Mucosa of descending colon (tissue), 3 donors: ENCODE data around the gene CDC123. TPM values are rescaled to one million over a fixed set of nuclear protein-coding genes. Genes with fewer than 3 reads are reported as not detected.
A peak's percentile ranks its signal among the peaks of the same experiment; 100 is the strongest.
"Not testable (repeated sequence)": the region's sequence is repeated elsewhere in the genome, so short reads cannot be mapped to it uniquely, and the experiment has no call there.

Experiments
- ATAC-seq: fragments of 200-7000 bp; cut with Tn5 transposase; one replicate; pipeline ENCODE4 v1.9.1; 2020; ENCODE audit warnings: mild to moderate bottlenecking, moderate library complexity
- DNase-seq, 3 donors: peaks; one replicate each; pipeline ENCODE4 v3.0.0-alpha.2; 2020
- H3K36me3 ChIP-seq: fragments of 200-600 bp; one replicate; pipeline ENCODE4 v1.8.0; 2021; ENCODE audit warnings: low read depth, mild to moderate bottlenecking
- H3K4me1 ChIP-seq: fragments of 200-600 bp; one replicate; pipeline ENCODE4 v1.8.0; 2021; ENCODE audit warnings: low read depth, mild to moderate bottlenecking
- H3K4me3 ChIP-seq: fragments of 200-600 bp; one replicate; pipeline ENCODE4 v1.8.0; 2021; ENCODE audit warnings: mild to moderate bottlenecking
- H3K9me3 ChIP-seq: fragments of 200-600 bp; one replicate; pipeline ENCODE4 v1.8.0; 2021; ENCODE audit warnings: mild to moderate bottlenecking
- intact Hi-C, 2 donors: fragments of 100-400 bp; cut with DNase I in 1 of 2; cut with micrococcal nuclease in 1 of 2; formaldehyde crosslinking; loops; one replicate each; pipeline versions ENCODE4 v1.11.0 to v1.11.1; 2022; cut with DNase I, micrococcal nuclease
- total RNA-seq, 3 donors: library from RNA; stranded (reverse); fragmentation: NEBNext Ultra II Directional in 2 of 3; extraction: Animal tissue kit (Norgen Biotek cat#: 25700) in 2 of 3; gene quantifications; one replicate each; pipeline versions ENCODE4 v1.2.1 to v1.2.4, GENCODE V29; 2021 to 2023
- TF ChIP-seq, protein P1 (sequence below): fragments of 200-600 bp; IDR thresholded peaks from one replicate; pipeline ENCODE4 v1.8.0; 2022; ENCODE audit warnings: antibody characterized with exemption, mild to moderate bottlenecking
- donor health status: DM: no; HTN: no; CAD: no; lungs with moderate emphysema.
- donor health status: DM: no; HTN: no; CAD: no.
- donor health status: DM: no; HTN: yes; CAD: no.

The CDC123 gene
- total RNA-seq, 3 donors from 2014 or later = 40.5 to 66.1 (median 48.4) TPM

DNA sequence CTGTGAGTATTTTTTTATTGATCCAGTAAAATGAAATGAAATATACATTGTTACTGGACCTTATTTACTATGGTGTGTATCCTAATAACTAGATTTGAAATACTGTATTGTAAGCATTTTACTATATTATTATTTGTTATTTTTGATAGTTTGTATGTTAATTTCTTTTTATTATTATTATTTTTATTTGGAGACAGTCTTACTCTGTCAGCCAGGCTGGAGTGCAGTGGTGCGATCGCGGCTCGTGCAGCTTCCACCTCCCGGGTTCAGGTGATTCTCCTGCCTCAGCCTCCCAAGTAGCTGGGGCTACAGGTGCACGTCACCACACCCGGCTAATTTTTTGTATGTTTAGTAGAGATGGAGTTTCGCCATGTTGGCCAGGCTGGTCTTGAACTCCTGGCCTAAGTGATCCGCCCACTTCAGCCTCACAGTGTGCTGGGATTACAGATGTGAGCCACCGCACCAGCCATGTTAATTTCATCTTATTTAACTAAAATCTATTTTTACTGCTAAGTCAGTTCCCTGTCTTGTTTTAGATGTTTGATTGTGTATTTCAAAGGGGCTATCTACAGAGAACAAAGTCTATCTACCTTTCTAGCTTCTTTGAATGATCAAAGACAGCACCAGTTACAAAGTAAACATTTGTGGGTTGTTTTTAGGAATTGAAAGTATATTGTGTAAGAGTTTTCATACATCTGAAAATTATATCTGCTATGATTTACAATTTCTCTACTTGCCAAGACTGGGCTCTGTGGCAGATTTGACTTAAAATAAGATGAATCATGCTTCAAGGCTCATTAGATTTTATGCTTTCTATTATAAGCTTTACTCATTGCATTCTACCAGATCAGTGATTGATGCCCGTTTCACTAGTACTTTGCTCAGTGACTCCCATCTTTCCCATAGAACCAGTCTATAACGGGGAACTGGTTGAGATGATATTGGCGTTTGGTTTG is 41.6 kb downstream of the CDC123 start:
- intact Hi-C loops = no loop called here
- ATAC-seq (no peak), DNase-seq (no peak)
- Histone ChIP-seq H3K36me3 (no peaks in the 10 kb centered on the region), H3K4me1 (no peaks in the 10 kb centered on the region), H3K9me3 (no peaks in the 10 kb centered on the region), H3K4me3 (no peak overlapping the region)
- TF ChIP-seq, protein P1, sequence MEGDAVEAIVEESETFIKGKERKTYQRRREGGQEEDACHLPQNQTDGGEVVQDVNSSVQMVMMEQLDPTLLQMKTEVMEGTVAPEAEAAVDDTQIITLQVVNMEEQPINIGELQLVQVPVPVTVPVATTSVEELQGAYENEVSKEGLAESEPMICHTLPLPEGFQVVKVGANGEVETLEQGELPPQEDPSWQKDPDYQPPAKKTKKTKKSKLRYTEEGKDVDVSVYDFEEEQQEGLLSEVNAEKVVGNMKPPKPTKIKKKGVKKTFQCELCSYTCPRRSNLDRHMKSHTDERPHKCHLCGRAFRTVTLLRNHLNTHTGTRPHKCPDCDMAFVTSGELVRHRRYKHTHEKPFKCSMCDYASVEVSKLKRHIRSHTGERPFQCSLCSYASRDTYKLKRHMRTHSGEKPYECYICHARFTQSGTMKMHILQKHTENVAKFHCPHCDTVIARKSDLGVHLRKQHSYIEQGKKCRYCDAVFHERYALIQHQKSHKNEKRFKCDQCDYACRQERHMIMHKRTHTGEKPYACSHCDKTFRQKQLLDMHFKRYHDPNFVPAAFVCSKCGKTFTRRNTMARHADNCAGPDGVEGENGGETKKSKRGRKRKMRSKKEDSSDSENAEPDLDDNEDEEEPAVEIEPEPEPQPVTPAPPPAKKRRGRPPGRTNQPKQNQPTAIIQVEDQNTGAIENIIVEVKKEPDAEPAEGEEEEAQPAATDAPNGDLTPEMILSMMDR = no peak

DNA sequence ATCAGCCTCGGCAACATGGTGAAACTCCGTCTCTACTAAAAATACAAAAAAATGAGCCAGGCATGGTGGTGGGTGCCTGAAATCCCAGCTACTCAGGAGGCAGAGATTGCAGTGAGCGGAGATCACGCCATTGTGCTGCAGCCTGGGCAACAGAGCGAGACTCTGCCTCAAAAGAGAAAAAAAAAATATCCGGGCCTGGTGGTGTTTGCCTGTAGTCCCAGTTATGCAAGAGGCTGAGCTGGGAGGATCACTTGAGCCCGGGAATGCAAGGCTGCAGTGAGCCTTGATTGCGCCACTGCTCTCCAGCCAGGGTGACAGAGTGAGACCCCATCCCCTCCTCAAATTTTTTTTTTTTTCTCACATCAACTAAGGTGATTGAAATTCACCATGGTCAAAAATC is 42.8 kb downstream of the CDC123 start:
- Histone ChIP-seq H3K9me3 (no peaks in the 10 kb centered on the region), H3K36me3 (no peaks in the 10 kb centered on the region), H3K4me1 (no peaks in the 10 kb centered on the region), H3K4me3 (no peak overlapping the region)
- no peak for ATAC-seq
- TF ChIP-seq, protein P1 = no peak
- intact Hi-C loops = no loop called here
- DNase-seq = no peak

GRCh38 chr10:12241810-12242529 is 46.0 kb downstream of the CDC123 start:
- no peaks in the 10 kb centered on the region for H3K4me1 ChIP-seq
- H3K9me3 ChIP-seq = no peaks in the 10 kb centered on the region
- no peaks in the 10 kb centered on the region for H3K36me3 ChIP-seq
- intact Hi-C loops = no loop called here
- DNase-seq (no peak), ATAC-seq (no peak)
- TF ChIP-seq, protein P1 = no peak
- H3K4me3 ChIP-seq = no peak overlapping the region

DNA sequence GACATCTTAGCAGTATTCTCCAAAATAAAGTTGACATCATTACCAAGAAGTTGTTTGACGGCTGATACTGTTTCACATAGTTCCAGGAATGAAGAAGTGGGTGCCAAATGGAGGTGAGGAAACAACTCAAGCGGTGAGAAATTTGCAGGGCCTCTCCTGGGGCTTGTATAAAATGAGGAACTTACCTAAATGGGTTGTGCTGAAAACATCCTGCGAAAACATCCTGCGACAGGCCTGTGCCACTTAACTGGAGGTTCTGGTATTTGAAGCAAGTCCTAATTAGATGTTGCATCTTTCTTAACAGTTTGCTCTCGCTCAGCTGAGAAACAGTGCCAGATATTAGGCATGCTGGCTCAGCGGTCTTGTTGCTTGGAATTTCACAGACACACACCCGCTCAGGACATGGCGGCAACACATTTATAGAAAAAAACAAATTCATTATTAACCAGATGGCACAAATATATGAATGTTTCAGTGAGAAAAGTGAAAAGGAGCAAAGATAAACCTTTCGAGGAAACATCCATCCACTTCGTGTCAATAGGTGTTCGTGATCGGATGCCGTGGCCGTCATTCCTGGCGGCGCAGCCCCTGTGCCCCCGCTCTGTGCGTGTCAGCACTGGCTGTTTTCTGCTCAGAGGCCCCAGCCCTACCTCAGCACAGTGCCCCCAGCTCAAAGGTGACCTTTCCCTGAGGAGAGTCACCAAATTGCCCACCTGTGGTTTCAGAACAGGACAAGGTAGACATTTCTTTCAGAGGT is 48.1 kb downstream of the CDC123 start:
- H3K4me1 ChIP-seq = no peaks in the 10 kb centered on the region
- H3K4me3 ChIP-seq = no peak overlapping the region
- H3K36me3 ChIP-seq = no peaks in the 10 kb centered on the region
- TF ChIP-seq, protein P1 = no peak
- DNase-seq (no peak), ATAC-seq (peak; percentile 72)
- no peaks in the 10 kb centered on the region for H3K9me3 ChIP-seq
- intact Hi-C loops = no loop called here

DNA sequence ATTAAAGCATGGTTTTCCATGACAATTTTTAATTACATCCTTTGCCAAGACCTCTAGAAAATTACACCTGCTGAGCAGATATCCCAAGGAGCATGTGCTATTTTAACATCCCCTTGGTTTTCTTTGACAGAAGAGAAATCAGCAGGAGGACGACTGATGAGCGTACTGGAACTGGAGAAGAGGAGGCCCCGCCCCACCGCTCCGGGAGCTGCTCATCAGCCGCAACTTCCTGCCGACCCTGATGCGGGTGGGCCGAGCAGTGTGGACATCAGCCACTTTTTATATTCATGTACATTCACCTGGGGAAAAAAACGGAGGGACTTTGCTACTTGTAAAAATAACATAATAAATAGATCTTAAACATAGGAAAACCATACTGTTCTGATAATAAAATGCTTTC is 54.2 kb downstream of the CDC123 start:
- no peaks in the 10 kb centered on the region for H3K36me3 ChIP-seq
- no peaks in the 10 kb centered on the region for H3K4me1 ChIP-seq
- H3K4me3 ChIP-seq = no peak overlapping the region
- DNase-seq (no peak), ATAC-seq (no peak)
- no peaks in the 10 kb centered on the region for H3K9me3 ChIP-seq
- TF ChIP-seq, protein P1 = no peak
- intact Hi-C loops = loop anchor here in 1 of 2 donors (10.0 kb wide), 1 partner anchor 825 kb away; no protein-coding TSS in a partner anchor

- not testable (repeated sequence) for H3K36me3 ChIP-seq, H3K9me3 ChIP-seq, DNase-seq, H3K4me3 ChIP-seq, H3K4me1 ChIP-seq, ATAC-seq
- intact Hi-C loops = loop anchor here in 1 of 2 donors (10.0 kb wide), 1 partner anchor 824 kb away; no protein-coding TSS in a partner anchor
Observed at GRCh38 chr10:12250702-12251101, 54.7 kb downstream of the CDC123 start.
